Activated CD8-positive, alpha-beta memory T cell treated with anti-CD3 and anti-CD28 coated beads for 24 hours (primary cell): ENCODE results near the gene BACH1.

Experiments
- DNase-seq: peaks from one replicate; pipeline ENCODE4 v3.0.0-alpha.2; 2020

BACH1 gene

DNA sequence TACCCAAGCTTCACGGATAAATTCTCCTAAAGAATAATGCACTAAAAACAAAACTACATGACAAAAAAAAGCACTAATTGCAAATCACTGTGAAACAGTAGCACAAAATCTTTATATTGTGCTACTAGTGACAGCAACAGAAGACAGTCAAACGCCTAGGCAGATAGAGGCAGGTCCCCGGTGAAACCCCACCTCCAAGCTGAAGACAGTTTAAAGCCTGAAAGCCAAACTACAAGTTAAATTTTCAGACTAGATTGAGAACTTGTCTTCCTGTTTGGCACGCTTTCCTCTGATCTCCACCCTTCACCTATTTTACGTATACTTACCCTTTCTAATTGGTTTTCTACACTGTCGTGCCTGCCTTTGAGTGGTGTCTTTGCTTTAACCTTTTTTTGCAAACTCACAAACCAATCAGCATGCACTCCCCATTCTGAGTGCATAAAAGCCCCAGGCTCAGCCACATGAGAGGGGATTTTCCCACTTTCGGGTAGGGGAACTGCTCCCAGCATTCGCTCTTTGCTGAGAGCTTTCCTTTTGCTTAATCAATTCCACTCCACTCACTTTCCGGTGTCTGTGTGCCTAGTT, 3.6 kb upstream of the BACH1 start:
- DNase-seq: no peak

DNA sequence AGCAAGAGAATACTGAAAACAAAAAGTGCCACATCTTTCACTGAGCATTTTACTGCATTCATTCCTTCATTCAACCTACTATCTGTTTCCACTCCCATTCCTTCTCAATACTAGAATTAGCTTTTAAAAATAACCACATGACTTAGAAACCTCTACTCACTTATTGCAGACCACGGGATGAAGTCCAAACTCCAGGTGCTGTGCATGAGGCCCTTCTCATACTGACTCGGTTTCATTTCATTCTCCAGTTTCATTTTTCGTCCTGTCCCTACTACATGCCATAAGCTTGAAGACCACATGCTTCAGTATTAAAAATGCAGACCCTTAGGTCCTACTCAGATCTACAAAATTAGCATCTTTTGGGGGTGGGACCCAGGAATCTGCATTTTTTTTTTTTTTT, 2.3 kb upstream of the BACH1 start:
- no peak for DNase-seq

DNA sequence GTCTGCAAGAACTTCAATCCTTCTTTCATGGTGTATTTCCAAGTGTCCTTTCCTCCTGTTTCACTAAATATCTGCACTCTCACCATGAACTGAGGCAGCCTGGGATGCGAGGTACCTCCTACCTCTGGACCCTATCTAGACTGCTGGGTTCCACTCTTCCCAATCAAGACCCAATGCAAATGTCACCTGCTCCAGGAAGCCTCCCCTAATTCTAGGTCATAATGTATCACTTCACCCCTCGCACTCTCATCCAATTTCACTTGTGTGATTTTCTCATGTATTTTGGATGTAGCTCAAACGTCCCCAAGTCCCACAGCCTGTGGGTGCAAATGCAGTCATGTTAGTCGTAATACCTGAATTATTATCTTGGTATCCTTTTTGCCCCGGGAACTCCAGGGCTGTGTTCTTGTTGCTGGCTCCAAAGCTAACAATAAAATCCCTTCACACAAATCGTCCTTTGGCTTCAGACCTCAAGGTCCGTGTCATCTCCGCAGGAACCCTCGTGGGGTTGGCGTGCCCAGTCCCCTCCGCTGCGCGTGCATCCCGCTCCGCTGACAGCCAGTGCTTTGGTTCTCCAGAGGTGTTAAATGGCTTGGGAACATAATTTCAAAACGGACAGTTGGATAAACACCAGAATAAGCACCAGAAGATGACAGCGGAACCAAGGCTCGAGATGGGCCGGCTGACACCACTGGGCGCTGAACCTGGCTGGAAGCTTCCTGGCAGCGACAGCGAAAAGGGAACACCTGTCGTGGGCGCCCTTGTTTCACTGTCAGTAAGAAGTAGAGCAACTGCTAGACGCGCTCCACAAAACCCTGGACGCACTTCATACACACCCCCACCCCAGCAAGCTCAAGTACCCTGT, 1.0 kb upstream of the BACH1 start:
- DNase-seq: no peak

DNA sequence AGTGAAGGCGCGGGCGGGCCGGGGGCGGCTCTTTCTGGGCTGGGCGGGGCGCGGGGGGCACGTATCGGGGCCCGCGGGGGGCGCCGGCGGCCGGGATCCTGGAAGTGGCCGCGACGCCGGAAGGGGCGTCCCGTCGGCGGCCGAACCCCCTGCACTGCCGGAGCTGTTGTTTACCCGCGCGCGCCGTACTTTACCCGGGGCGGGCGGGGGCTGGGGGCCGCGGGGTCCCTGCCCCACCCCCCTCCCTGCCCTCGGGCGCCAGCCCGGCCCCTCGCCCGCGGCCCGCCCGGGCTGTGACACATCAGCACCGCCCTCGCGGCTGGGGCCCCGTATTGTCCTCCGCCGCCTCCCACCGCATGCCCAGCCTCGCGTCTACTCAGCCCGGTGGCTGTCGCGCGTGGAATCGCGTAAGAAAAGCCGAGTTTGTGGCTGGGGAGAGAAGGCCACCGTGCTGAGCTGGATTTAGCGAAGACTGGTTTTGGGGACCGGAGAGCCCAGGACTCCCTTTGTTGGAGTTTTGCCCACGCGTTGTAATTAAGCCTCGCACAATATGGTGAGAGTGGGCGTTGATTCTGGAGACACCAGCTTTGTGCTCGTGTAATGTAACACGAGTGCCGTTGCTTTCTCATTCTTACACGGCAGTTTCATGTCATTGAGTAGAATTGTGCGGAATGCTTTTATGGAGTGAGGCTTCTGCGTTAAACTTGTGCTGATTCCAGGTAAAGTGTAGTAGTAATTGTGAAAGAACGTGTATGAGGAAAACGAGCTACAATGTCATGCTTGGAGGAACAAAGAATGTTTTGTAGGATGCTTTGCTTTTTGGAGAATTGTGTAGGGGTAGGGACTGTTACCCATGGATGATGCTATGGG, 559 bp downstream of the BACH1 start:
- peak; percentile 88 for DNase-seq

DNA sequence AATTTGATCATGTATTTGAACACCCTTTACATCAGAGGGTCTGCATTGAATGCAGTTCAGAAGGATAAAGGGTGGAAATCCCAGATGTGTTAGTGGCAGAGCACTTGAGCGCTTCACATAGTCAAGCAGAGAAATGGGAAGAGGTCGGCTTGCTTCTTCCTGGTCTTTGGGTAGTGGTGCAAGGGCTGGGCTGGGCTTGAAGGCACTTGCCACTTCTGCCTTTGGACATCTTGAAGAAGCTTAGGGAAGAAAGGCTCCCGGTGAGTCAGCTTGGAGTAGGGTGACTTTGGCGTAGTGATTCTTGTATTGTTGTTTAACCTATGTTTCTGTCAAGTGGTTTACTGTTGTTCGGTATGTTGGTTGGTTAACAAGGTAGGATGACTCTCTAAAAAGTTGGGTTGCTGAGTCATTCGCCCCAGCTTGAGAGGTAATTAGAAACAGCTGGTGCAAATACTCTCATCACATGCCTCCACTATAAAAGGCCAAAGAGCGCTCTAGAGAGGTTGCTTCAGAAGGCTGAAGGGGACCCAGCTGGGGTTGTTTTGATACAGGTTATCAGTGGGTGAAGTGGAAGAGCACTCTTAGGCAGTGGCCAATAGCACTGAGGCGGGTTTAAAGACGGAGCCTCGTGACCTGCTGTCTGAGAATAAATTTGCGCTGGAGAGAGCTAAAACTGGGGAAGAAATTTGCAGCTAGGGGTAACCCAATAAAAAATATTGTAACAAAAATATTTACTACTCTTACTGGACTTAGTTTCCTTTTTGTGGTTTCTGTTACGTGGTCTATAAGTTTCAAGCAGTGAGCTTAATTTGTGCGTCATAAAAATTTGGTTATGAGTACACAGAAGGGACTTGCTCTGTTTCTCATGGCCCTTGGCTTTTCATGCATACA, 1.4 kb downstream of the BACH1 start:
- DNase-seq: peak; percentile 70

DNA sequence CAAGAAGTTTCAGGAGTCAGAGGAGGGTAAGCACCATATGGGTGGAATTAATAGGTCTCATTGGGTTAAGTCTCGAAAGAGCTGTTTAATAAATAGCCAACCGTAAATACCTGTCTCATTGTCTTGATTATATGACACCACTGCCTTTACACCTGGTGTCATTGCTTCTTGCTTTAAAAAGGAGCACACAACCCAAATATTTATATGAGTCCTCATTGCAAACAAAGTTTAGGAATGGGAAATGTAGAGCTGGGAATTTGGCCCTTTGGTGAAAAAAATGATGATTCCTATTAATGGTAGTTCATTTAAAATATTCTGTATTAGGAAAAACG, 2.1 kb downstream of the BACH1 start:
- DNase-seq: no peak

DNA sequence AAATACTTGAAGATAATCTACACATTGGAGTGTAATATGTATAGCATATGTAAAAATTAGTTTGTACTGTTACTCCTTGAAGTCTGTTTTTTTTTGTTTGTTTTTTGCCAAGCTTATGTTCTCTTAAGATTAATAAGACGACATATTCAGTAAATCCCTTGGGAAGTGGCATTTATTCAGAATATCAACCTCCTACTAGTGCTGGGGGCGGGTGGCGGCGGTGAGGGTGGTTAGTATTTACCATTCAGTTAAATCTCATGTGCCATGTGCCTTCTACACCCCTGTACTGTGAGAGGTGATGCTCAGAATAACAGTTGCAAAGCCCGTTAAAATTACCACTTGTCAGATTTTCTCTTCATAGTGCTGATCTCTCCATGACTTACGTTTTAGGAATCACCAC, 3.0 kb downstream of the BACH1 start:
- DNase-seq: no peak

DNA sequence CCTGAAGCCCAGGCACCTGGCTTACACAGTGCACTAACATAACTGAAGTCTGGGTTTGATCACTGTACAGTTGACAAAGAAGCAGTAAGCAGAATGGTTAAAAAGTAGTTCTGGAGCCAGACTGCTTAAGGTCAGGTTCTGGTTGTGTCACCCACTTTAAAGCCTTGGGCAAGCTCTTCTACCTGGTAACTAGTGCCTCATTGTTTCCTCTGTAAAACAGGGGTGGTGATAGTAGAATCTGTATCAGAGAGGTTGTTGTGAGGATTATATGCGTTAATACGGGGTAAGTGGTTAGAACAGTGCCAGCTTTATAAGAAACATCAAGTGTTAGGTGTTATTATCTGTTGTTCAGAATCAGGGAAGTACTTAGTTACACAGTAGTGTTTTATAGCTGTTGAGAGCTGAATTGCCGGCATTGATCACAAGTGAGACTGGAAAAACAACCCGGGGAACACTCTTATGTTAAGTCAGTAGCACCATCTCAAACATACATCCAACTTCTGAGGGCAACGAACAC, 3.7 kb downstream of the BACH1 start:
- DNase-seq: no peak

DNA sequence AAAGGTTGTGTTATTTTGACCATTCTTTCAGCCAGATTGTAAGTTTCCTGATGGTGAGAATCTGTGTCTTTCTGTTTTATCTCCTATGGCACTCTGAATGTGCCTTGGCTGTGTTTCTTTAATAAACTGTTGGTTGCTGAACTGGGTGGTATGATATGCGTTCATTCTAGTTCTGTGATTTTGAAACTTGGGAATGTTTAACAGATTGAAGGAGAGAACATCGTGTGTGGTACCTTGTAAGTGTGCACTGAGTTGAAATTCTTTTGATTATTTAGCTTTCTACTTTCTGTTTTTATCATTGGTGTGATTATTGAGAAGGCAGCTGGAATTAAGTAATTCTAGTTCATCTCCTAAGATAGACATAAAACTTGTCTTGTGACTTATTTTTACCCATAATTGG, 4.6 kb downstream of the BACH1 start:
- DNase-seq: no peak

DNA sequence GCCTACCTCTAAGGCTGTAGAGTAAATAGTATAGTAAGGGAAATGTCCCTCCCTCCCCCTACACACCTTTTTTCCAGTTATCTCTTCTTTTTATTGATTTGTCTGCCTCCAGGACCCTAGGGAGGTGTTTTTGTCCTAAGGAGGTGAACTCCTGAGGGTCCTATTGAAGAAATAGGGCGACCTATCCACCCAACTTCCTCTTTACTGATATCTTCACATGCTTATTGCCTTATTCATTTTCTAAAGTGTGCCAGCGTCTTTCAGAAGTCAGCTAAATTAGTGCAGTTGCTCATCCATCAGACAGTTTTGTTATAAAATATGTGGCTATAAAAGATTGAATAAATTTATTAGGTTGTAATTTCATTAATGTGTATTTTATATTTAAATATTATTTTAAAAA, 5.9 kb downstream of the BACH1 start:
- DNase-seq: no peak

DNA sequence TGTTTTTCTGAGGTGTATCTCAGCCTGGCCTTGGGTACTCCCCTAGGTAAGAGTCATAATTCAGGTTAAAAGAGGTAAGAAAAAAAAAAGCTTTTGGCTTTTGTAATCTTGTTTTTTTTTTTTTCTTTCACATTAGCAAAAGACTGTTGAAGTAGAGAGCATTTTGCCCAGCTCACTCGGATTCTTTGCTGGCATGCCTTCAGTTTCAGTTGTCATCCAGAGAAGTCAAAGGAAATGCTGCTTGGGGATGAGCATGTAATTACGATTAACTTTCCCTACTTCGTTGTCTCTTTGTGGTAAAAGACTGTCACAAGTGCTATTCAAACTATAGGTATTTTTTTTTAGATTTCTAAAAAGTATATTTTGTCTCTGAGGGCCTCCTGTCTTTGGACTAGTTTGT, 6.3 kb downstream of the BACH1 start:
- no peak for DNase-seq

DNA sequence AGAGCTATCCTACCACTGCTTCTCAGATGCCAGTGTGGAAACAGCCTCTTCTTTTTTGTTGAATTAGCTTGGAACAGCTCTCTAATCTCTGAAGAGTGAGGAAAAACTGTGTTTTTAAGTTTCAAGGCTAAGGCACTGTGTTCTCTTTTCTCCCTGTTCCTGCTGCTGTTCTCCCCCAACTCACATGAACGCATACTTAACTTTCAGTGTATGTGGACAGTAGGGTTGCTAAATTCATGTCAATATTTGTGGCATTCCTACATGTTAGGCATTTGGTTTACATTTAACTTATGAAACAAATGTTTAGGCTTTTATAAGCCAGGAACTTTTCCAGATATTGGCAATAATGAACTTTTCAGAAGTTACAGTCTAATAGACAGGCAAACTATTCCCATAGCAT, 6.8 kb downstream of the BACH1 start:
- DNase-seq: no peak

DNA sequence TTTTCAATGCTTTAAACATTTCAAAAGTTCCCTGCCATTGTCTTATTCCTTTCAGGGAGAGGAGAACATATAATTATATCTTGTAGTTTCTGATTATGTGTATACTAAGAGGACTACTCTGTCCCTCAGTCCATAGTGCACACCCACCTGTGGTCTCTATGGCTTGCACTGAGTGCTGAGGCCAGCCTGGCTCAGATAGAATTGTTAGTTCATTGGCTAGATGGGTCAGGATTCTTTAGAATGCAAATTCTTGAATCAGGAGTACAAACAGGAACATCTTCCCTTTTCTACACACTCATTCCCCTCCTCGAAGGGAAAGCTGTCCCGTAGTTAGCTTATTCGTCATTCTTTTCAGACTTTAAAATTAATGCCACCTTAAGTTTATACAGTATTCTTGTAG, 8.2 kb downstream of the BACH1 start:
- DNase-seq: no peak

DNA sequence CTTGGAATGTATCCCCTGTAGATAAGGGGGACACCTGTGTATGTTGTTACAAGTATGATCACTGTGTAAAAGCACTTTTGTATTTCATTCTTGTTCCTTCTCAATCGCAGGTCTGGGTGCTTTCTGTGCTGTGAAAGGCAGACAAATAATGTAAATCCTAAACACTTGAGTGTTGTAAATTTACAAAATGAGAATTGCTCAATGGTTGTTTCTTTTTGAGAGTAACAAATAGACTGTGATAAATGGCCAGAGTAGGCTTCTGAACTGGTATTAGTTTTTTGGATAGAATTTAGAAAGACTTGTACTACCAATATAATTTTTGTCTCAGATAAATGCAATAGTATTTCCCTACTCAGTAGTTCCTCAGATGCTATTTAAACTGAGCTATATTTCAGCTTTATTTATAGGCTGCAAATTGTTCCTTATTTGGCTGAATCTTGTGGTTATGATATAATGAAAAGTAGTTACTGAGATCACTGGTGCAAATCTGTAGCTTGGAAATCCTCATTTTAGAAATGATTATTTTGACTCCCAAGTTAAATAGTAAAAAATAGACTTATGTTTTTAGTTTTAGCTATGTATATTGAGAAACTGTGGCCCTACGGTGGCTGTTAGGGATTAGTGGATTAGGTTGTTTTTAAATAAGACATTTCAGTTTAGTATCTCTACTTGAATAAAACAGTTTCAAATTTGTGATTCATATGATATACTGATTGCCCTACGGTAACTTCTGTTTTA, 9.2 kb downstream of the BACH1 start:
- no peak for DNase-seq

DNA sequence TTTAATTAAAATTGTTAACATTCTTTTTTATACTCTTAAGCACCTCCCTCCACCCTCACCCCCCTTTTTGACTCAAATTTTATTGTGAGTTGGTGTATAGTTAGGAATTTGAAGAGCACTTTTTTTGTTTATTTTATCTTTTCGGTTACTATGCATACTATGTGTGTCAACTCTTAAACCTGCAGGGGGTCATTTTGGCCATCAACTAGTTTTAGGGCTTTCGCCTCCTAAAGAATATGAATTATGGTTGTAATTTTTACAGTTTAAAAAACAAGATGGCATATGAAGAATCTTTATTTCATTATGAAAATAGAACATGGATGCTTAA, 9.7 kb downstream of the BACH1 start:
- DNase-seq: no peak

DNA sequence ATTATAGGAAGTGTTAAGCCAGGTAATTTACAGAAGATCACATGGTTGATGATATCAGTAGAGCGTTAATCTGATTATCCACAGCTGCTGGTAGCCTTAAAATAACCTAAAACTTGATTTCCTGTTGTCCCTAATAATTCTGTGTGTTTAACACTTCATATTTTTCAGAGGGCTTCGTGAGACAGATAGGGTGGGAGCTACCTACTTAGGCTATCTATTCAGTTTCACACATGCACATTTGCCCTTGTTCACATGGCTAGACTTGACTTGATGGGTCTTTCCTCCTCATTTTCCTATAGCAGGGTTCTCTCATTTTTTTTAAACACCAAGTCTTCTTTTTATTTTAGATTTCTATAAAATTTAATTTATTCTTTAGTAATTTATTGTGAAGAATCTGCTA, 11.0 kb downstream of the BACH1 start:
- no peak for DNase-seq

DNA sequence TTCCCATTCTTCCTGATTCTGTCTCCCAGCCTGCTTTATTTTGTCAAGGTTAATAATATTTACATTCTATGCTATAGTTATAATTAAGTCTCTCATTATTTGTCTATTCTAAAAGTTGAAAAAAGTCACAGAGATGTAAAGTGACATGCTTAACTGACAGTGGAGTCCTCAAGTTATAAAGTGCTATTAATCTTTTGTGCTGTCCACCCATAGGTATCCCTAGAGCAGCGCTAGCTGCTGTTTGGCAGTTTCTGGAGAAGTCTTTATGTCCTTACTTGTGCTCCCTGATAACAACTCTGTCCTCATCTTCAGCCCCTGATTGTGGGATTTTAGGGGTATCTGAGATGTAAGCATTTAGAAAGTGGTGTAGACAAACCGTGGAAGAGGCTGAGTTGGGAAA, 13.1 kb downstream of the BACH1 start:
- DNase-seq: no peak

DNA sequence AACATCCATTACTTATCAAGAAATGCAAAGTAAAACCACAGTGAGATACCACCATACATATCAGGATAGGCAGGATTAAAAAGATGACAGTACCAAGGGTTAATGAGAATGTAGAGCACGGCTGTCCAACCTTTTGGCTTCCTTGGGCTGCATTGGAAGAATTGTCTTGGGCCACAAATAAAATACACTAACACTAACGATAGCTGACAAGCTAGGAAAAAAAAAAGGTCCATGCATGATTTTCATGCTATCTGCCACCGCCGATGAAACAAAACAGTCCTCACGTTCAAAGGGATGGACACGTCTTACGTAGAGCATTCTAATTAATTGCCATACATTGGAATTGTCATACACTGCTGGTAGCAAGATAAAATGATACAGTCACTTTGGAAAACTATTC, 14.3 kb downstream of the BACH1 start:
- no peak for DNase-seq

DNA sequence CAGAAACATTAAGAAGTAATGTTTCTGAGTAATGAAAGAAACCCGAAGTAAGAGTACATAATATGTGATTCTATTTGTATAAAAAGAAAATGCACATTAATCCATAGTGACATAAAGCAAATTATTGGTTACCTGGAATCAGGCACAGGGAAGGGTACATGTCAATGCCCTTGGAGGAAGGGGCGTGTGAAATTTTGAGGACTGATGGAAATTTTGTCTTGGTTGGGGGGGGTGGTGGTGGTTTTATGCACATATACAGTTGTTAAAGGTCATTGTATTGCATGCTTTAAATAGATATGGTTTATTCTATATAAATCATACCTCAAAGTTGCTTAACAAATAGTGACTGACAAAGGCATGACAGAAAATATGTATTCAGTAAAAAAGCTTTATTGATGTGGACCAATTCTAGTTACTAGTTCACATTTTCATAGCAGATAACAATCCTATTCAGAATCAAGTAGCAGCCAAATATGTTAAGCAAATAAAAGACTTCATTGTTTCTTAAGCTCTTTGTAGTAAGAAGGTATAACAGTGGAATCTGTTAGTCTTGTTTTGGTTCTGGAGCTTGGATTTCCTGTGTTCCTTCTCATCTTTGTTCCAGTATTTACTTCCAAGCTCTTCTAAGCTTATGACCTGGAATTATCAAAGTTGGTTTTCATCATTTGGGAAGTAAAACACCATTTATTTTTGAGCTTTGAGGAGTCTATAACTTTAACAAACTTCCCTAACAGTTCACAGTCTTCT, 15.1 kb downstream of the BACH1 start:
- DNase-seq: no peak

DNA sequence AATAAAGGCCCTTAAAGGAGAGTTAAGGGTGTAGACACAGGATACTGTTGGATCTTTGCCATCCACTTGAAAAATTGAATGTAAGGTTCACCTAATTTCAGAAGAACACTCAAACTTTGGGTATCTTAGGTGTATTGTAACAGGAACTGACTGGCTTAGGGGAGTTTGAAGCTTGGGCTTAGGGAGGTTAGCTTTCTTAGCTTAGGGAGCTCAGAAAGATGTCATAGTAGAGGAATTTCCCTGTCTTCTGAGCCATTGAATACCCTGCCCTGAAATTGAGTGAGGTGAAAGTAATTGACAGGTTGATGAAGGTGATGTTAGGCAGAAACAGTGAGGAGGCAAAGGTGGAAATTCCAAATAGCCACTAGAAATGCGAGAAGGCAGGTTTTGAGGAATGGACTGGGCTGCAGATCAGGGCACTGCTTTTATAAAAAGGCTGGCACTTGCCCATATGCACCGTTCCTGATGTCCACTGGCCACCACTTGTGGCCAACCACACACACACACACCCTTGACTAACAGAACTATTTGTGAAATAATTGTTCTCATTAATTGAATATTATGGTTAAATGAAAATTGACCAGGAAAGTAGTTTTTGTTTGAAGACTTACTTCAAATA, 16.5 kb downstream of the BACH1 start:
- no peak for DNase-seq
